Stimulated activated CD4-positive, alpha-beta T cell treated with anti-CD3 and anti-CD28 coated beads, Interleukin-1b, Interleukin-23, amount 100 ng/mL, for 4 hours (primary cell): ENCODE data around the gene DYSF.

Experiments
- DNase-seq, 2 donors: peaks; one replicate each; pipeline ENCODE4 v3.0.0-alpha.2; 2020; ENCODE audit warnings: low read depth in 2 of 2

The DYSF gene

DNA sequence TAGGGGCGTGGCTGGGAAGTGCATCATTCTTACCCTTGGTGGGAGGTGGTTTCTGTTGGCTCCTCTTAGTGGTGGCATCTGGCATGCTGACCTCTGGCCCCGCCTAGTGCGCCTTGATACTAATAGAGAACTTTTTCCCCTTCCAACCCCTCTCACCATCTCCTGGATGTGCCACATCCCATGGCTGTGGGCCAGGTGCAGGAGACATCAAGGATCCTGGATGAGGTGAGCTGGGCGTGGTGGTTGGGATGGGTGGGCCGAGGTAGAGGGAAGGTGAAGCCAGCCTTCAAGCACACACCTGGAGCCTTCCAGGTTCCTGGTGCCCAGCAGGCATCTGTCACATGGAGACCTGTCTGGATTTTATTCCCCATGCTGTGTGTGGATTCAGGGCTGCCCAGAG lies 149.2 kb downstream of the DYSF start:
- DNase-seq = no peak

DNA sequence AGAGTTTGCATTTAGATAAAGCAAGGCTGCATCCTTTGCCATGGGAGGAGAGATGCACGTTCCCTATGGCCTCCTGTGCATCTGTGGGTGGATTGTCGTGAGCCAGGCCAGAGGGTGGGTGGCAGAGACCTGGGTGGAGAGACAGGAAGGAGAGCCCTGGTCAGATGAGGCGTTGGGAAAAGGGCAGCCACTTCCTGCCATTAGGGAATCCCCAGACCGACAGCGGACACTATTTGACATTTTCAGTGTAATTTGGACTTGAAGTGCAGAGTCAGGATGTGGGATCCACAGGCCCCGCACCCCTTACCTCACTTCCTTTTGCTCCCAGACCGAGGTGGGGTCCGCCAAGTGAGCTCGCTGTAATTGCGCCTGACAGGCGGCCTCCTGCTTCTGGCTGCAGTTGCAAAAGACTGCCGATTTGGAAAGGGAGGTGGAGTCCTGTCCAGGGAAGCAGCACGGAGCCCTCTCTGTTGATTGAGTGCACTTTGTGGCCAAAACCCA lies 150.0 kb downstream of the DYSF start:
- no peak for DNase-seq

DNA sequence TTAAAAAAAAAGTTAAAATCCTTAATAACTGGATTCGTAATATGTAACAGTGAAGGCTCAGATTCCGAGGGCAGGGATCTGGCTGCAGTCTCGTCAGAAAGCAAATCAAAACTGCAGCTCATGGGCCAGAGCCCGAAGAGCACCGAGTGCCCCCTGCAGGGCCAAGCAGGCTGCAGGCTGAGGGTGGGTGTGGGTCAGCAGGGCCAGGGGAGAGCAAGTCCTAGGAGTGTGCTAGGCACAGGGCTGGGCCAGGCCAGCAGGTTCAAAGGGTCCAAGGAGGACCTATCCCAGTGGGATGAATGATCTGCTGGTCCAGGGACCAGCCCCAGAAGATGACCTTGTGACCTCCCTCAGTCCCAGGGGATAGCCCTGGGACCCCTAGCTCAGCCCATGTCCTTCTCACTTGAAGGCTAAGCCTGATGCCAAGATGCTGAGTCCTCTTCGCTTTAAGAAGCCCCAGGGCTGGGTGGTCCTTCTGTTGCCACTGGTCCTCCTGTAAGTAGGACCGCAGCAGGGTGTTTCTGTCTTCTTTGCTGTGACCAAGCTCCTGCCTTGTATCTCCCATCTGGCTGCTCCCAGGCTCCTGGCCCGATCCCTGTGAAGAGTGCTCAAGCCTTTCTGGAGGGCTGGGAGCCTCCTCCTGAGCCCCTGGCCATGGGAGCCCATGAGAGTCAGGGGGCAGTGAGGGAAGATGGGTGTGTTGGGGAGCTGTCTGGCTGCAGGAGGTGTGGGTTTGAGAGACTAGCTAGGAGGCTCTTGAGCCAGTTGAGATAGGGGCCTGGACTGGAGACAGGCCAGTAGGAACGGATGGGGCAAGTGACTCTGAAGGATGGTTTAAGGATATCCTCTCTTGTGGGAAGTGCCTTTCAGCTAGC lies 150.7 kb downstream of the DYSF start:
- no peak for DNase-seq

DNA sequence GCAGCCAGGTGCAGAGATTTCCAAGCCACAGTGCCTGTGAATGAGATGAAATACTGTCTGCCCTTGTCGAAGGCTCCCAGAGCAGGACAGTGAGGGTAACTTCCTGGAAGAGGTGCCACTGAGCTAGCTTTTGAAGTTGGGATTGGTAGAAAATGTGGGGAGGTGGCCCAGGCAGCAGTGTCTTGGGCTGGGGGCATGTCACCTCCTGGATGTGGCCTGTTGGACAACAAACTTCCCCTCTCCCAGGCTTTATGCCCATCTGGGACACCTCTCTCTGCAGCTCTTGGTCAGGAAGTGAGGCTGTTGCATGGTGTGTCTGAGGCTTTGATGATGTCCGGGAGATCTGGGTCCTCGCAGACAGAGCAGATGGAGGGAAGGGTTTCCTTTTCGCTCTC lies 151.4 kb downstream of the DYSF start:
- DNase-seq = no peak

DNA sequence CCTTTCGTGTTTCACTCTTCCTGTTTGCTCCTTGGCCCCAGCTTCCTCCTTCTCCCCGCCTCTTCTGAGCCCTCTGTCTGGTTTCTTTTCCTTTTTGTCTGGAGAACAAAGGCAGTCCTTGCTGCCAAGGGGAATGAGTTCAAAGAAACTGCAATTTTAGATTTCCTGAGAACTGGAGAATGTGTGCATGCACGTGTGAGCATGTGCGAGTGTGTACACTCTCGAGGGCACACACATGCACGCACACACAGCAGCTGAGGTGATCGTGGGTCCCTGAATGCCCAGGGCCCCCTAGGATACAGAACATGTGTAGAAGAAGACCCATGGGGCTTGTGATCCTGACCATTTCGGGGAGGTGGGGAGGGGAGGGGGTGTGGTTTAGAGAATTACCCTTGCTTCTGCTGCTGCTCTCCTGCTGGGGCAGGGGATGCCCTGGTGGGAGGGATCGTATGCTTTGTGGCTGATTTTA lies 151.8 kb downstream of the DYSF start:
- DNase-seq = no peak

DNA sequence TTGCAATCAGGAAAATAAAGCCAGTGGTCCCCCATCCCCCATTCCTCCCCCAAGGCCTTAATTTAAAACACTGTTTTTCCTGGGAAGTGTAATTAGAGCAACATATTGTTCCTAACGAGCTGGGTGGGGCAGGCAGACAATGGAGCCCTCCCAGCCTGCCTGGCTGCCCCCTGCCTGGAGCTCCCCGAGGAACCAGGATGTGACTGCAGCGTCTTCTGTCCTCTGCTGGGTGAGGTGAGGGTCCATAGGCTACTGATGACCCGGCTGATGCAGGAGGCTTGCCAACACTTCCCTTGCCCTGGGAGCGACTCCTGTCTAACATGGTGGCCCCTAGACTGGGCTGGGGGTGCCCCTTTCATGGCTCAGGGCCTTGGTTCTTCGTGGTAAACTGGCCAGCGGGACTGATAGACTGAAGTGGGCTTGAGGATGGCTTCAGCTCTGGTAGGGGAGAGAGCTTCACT lies 152.4 kb downstream of the DYSF start:
- no peak for DNase-seq

DNA sequence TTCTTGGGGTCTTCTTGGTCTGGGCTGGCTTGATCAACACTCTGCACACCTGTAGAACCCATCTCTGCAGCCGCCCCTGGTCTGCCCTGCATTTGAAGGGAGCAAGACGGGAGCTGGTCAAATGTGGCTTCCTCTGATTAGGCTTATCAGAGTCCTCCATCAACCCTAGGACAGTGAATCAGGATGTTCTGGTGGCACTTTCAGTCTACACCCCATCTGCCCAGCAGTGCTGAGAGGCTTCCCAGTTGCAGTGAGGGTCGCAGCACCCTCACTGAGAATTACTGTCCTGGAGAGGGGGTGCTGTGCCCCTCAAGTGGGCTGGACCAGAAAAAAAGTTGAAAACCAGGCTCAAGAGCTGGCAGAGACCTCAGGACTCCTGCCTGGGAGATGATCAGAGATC lies 152.9 kb downstream of the DYSF start:
- DNase-seq = no peak

DNA sequence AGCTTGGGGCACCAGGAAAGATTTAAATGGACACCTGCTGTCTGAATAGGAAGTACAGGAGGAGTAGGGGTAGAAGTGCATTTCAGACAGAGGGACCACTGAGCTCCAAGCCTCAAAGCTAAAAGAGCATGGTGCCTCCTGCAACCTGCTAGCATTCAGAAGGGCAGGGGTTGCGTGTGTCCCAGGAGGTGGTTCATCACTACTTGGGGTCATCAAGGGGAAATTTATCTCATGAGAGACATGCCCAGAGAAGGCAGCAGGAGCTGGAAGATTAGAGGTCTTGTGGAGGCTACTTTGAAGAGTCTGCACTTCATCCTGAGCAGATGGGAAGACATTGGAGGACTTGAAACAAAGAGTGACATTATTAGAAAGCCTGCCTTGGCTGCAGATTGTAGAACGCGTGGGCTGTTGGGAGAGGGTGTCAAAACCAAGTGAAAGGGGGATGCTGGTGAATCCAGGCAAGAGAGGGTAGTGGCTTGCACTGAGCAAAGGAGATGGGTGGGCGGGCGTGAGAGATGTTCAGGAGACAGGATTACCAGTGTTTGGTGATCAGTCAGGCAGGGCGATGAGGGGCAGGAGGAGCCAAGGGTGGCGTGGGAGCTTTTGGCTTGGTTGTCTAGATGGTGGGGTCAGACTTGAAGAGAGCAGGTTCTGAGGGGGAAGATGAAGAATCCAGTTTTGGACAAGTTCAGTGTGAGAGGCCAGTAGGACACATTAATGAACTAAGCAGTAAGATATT lies 154.0 kb downstream of the DYSF start:
- no peak for DNase-seq

DNA sequence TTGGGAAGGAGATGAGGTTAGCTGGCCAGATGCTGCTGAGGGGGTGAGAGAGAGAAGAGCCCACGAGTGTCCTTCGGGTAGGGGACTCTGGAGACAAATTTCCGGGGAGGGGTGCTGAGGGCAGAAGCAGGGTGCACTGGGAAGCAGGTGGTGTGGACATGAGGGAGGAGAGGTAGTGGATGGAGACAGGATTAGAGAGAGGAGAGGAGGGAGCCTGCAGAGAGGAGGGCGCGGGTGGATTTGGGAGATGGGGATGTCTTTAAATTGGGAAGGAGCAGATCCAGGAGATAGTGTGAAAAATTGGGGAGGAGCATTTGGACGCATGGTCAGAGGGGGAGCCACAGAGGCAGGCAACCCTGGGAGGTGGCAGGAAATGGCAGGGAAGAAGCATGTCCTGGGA lies 154.7 kb downstream of the DYSF start:
- no peak for DNase-seq

DNA sequence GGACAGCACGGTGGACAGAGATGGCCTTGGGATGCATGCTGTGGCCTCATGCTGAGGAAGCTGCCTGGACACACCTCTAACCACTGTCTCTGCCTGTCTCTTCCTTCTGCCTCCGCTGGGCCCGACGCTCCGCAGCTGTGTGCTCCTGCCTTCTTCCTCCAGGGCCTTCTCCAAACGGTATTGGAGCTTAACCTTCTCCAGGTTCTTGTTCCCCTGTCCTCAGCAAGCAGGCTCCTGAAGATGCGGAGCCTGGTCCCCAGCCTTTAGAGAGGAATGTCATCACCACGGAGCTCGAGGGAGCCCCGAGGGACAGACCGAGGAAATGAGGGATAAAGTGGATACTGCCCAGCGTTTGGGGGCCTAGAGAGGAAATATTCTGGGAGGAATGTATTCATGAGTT lies 155.1 kb downstream of the DYSF start:
- DNase-seq = no peak

DNA sequence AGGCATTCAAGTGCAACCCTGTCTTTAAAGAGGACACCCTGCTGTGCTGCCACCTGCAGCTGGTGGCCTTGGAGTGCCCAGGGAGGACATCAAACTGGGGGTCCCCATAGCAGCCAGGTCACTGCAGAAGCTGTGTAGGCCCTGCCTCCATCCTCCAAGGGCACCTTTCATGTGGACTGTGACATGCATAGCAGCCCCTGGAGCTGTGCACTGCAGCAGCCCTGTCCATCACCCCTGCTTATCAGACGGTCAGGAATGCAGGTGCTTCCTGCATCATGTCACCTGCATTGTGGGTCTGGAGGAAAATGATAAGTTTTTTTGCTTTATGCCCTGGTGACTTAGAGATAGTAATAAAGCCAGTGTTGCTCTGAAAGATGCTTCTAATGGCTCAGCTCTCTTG lies 155.7 kb downstream of the DYSF start:
- no peak for DNase-seq

DNA sequence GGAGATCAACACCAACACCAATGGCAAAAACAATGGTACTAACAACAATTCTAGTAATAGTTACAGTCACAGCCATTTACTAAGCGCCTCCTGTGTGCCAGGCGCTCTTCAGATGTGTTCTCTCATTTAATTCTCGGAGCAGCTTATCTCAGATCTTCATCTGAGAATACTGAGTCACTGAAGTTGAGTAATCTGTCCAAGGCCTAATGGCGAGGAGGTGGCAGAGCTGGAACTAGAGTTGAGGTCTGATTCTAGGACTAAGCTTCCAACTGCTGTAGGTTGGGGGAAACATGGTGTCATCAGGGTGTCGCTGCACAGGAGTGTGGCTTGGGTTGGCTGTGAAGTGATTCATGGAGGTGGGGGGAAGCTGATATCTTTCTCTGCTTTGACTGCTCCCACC lies 156.1 kb downstream of the DYSF start:
- no peak for DNase-seq

DNA sequence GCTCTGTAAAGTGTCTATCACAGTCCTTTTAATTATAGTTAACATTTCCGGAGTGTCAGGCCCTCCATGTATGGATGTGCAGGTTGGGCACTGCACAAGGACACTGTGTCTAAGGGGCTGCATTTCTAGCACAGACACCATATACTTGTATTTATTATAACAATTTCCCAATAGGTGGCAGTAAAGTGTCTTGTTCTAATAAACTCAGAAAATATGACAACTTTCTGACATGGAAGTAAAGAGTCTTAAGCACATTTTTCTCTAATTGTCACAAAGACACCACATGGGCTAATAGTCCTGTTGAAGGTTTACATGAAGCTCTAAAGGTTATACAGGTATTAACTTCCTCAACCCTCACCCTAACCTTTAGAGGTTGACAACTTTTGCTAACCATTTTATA lies 156.6 kb downstream of the DYSF start:
- no peak for DNase-seq

DNA sequence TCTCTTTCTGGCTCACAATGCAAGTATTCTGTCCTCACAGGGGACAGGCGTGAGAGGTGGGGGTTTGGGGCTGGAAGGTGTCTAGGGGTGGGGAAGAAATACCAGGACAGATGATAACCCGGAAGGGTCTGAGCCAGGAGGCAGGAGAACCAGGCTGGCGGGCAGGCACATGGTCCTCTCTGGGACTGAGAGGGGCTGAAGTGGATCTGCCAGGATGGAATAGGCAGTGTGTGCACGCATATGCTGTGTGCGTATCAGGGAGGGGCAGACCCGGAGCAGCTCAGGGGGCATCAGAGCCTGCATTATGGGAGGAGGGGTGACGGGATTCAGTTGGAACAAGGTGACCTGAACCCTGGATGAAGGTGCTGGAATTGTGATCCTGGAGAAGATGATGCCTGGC lies 157.3 kb downstream of the DYSF start:
- no peak for DNase-seq

DNA sequence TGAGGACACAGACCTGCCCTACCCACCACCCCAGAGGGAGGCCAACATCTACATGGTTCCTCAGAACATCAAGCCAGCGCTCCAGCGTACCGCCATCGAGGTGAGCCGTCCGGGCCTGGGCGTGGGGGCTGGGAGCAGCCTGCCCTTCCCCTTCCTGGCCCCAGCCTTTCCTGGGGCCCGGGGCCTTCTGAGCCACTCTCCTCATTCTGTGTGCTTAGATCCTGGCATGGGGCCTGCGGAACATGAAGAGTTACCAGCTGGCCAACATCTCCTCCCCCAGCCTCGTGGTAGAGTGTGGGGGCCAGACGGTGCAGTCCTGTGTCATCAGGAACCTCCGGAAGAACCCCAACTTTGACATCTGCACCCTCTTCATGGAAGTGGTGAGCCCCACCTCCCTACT lies 157.9 kb downstream of the DYSF start:
- DNase-seq = no peak

DNA sequence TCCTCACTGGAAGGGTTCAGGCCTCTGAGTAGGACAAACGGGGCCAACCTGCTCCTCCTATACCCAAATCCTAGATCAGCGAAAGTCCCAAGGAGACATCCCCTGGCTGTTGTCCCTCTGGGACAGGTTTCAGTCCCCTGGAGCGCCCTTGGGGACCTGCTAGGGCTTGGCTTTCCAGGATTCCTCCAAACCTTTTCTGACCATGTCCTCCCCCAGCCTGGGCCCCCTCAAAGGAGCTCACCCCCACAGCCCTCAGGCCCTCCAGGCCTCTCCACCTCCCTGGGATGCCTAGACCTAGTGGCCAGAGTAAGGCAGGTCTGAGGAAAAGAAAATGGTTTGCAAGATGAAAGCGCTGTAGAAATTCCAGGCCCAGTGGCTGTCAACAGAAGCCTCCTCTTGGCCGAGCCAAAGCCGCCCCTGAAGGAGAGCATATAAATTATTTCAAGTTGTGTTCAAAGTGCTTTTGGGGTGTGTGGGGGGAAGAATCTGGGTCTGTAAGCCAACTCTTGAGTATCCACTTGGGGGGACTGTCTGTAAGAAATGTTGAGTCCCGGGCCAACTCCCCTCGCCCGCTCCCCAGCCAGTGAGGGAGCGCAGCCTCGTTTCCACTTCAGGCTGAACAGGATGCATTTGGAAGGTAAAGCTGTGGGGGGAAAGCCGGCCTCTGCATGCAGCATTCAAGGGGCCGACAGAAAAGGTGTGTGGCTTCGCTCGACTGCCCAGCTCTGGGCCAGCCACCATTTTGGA lies 158.6 kb downstream of the DYSF start:
- no peak for DNase-seq

DNA sequence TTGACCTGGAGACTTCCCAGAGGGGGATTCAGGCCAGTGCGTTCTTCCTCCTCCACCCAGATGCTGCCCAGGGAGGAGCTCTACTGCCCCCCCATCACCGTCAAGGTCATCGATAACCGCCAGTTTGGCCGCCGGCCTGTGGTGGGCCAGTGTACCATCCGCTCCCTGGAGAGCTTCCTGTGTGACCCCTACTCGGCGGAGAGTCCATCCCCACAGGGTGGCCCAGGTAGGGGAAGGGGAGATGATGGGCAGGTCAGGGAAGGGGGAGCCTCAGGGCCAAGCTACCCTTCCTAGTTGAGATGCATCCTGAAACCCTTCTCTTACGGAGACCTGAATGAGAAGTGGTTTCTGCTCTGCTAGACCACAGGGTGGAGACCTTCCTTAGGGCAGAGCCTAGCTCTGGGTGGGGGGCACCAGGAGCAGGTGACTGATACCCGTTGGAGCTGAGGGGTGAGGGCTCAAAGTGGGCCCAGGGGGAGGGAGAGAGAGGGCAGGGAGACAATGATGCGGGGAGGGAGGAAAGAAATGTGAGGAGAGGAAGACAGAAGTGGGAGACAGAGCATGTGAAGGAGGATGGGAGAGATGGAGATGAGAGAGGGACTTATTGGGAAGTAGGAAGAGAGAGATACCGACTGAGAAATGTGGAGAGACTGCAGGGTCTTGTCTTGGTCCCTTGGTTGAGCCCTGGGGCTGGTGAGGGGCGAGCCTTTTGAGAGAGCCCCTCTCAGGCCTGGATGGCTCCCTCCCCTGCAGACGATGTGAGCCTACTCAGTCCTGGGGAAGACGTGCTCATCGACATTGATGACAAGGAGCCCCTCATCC lies 159.4 kb downstream of the DYSF start:
- DNase-seq = no peak

DNA sequence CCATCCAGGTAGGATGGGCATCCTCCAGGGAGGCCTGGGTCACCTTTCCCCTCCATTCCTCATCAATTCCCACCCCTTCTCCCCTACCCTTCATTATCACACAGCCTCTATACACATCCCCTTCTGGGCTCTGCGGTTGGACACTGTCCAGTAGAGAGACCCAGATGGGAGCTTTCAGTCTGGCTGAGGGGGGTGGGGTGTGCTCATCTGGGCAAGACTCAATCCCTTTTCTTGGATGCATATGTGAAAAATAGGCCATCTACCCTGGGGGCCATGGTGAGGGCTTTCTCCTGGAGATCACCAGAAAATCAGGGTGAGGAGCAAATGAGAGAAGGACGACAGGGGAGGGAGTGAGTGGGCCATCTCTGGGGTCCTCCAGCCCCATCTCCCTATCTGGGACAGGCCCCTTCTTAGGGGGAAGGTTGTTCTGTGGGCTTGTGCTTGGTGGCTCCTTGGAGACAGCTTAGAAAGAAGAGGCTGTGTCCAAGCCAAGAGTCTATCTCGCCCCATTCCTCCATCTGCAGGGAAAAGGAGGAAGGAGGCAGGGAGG lies 160.1 kb downstream of the DYSF start:
- no peak for DNase-seq

DNA sequence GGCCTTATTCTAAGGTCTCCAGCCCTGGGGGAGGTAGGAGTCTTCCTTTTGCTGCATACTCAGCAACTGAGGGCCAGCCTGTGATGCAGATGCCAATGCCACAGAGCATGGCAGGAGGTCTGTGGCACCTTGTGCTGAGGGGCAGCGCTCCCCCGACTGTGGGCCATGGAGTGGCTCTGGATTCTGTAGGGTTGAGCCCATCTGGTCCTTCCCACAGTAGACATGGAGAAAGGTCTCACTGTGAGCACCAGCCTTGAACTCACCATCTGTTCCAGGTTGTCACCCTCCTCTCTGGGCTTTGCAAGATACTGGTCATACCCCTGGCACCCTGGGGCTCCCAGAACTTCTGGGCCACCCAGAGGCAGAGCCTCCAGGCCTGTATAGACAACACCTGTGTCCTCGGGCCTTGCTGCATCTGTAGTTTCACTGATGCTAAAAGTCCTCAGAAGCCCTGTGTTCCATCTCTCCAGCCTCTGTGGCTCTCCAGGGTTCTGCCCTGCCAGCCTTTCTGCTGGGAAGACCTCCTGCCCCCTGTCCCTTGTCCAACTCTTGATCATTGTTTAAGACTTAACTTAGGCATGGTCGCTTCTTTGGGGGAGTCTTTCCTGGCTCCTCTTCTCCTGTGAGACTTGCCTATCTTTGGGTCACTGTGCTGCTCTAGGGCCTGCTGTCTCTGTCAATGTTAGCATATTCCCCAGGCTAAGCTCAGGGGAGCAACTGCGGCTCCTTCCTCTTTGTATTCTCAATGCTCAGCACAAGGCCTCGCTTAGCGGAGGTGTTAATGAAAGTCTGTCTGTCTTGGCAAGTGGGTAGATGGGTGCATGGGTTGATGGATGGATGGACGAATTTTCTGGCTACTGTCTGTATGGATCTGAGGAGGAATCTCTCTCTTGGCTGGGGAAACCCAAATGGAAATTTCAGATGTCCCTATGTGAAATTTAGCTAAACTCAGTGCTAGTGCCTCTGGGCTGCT lies 160.9 kb downstream of the DYSF start:
- no peak for DNase-seq
